Neuronal stem cell (in vitro differentiated cells): ENCODE data around the gene NXPH4.
A peak's percentile ranks its signal among the peaks of the same experiment; 100 is the strongest.

Source experiments
- DNase-seq: peaks from one replicate; pipeline ENCODE4 v3.0.0-alpha.2; 2013; ENCODE audit warnings: low spot score
- H2AFZ ChIP-seq: one replicate; pipeline ENCODE4 v1.6.1; 2013; ENCODE audit warnings: mild to moderate bottlenecking, low read length, inconsistent platforms
- H2AK5ac ChIP-seq: 2 replicates; pipeline ENCODE4 v1.6.1; 2013; ENCODE audit warnings: low read depth, mild to moderate bottlenecking, inconsistent platforms, low read length, moderate library complexity, mixed read lengths
- H2BK120ac ChIP-seq: 2 replicates; pipeline ENCODE4 v1.6.1; 2013; ENCODE audit warnings: low read depth, mild to moderate bottlenecking, inconsistent platforms, low read length, moderate library complexity, mixed read lengths
- H2BK12ac ChIP-seq: one replicate; pipeline ENCODE4 v1.6.1; 2013; ENCODE audit warnings: low read length, inconsistent platforms
- H2BK15ac ChIP-seq: 2 replicates; pipeline ENCODE4 v1.6.1; 2013; ENCODE audit warnings: mild to moderate bottlenecking, low read length, inconsistent platforms, mixed read lengths
- H2BK5ac ChIP-seq: one replicate; pipeline ENCODE4 v1.6.1; 2013; ENCODE audit warnings: inconsistent platforms, mild to moderate bottlenecking, low read length, moderate library complexity
- H3K14ac ChIP-seq: one replicate; pipeline ENCODE4 v1.6.1; 2013; ENCODE audit warnings: low read length, inconsistent platforms
- H3K18ac ChIP-seq: 2 replicates; pipeline ENCODE4 v1.6.1; 2013; ENCODE audit warnings: low read length, inconsistent platforms
- H3K23ac ChIP-seq: 2 replicates; pipeline ENCODE4 v1.6.1; 2013; ENCODE audit warnings: low read depth, mild to moderate bottlenecking, mixed read lengths, low read length, inconsistent platforms; ENCODE audit not compliant: poor library complexity
- H3K27ac ChIP-seq: replicated peaks from 3 replicates; pipeline ENCODE4 v1.5.1; 2013; ENCODE audit warnings: low read length, inconsistent platforms
- H3K27me3 ChIP-seq, 3 experiments: 2 replicates each; pipeline ENCODE4 v1.6.1; 2013; ENCODE audit warnings: low read length in 3 of 3, mild to moderate bottlenecking in 2 of 3, inconsistent platforms in 1 of 3, low read depth in 1 of 3, mixed read lengths in 1 of 3, moderate library complexity in 1 of 3; ENCODE audit not compliant: control insufficient read depth in 3 of 3, insufficient read depth in 3 of 3
- H3K36me3 ChIP-seq, 2 donors: replicated peaks in 1 of 2; 2 replicates each; pipeline ENCODE4 v1.6.1; 2013; ENCODE audit warnings: low read length in 2 of 2; ENCODE audit not compliant: control insufficient read depth in 2 of 2, insufficient read depth in 2 of 2
- H3K4ac ChIP-seq: 2 replicates; pipeline ENCODE4 v1.6.1; 2013; ENCODE audit warnings: inconsistent platforms, mild to moderate bottlenecking, low read length, moderate library complexity
- H3K4me1 ChIP-seq, 2 donors: 1 replicate in 1 of 2; 2 replicates in 1 of 2; pipeline ENCODE4 v1.6.1; 2013; ENCODE audit warnings: low read length in 2 of 2, low read depth in 1 of 2; ENCODE audit not compliant: control insufficient read depth in 2 of 2, insufficient read depth in 1 of 2
- H3K4me2 ChIP-seq: one replicate; pipeline ENCODE4 v1.6.1; 2013; ENCODE audit warnings: mild to moderate bottlenecking, low read length, inconsistent platforms; ENCODE audit not compliant: insufficient read depth, poor library complexity, severe bottlenecking
- H3K4me3 ChIP-seq, 2 donors: 2 replicates each; pipeline ENCODE4 v1.5.1; 2013; ENCODE audit warnings: low read length in 2 of 2, mild to moderate bottlenecking in 2 of 2, inconsistent platforms in 1 of 2, moderate library complexity in 1 of 2
- H3K79me1 ChIP-seq: one replicate; pipeline ENCODE4 v1.6.1; 2013; ENCODE audit warnings: low read depth, mild to moderate bottlenecking, inconsistent platforms, low read length, moderate library complexity
- H3K9ac ChIP-seq: one replicate; pipeline ENCODE4 v1.6.1; 2013; ENCODE audit warnings: mild to moderate bottlenecking, low read depth, low read length, inconsistent platforms; ENCODE audit not compliant: poor library complexity
- H3K9me3 ChIP-seq, 2 donors: replicated peaks in 1 of 2; 2 replicates each; pipeline versions ENCODE3 to v1.6.1; 2013; ENCODE audit warnings: low read length in 2 of 2, mild to moderate bottlenecking in 2 of 2, inconsistent platforms in 1 of 2, low read depth in 1 of 2, mixed read lengths in 1 of 2, moderate library complexity in 1 of 2; ENCODE audit not compliant: control insufficient read depth in 2 of 2, insufficient read depth in 1 of 2
- H4K8ac ChIP-seq: one replicate; pipeline ENCODE4 v1.6.1; 2013; ENCODE audit warnings: low read depth, mild to moderate bottlenecking, inconsistent platforms, low read length, moderate library complexity
- H4K91ac ChIP-seq: one replicate; pipeline ENCODE4 v1.6.1; 2013; ENCODE audit warnings: low read length, low read depth, mild to moderate bottlenecking, inconsistent platforms; ENCODE audit not compliant: poor library complexity
- WGBS, 2 donors: extraction: QIAGEN DNeasy Blood & Tissue Kit; methylation state at CpG; one replicate each; pipeline ENCODE4 v1.1.7; 2013; ENCODE audit warnings: missing lambda C conversion rate in 2 of 2, mixed read lengths in 1 of 2; ENCODE audit not compliant: insufficient read length in 2 of 2, insufficient replicate concordance in 1 of 2; ENCODE audit errors: extremely low coverage in 2 of 2; 5-methylcytosine and 5-hydroxymethylcytosine counted together

The NXPH4 gene

GRCh38 chr12:57191410-57191809 lies 25.2 kb upstream of the NXPH4 start:
- peaks cover 90 to 100% of the 10 kb centered on the region in 2 donors for H3K36me3 ChIP-seq
- H3K4me3 ChIP-seq = peak overlapping the region in 1 of 2 donors; percentile 69
- H3K4me2 ChIP-seq = no peak overlapping the region
- peak overlapping the region; percentile 41 for H2BK12ac ChIP-seq
- H3K4me1 ChIP-seq = no peaks in the 10 kb centered on the region
- peak overlapping the region; percentile 93 for H3K23ac ChIP-seq
- no peak overlapping the region for H3K27ac ChIP-seq
- peaks cover 8% of the 10 kb centered on the region for H3K79me1 ChIP-seq
- H4K91ac ChIP-seq = no peak overlapping the region
- H2BK15ac ChIP-seq = no peak overlapping the region
- H3K9me3 ChIP-seq = peaks cover 0 to 8% of the 10 kb centered on the region in 2 donors
- no peak overlapping the region for H2AFZ ChIP-seq
- H2AK5ac ChIP-seq = no peak overlapping the region
- no peak for DNase-seq
- H3K9ac ChIP-seq = peak overlapping the region; percentile 81
- no peak overlapping the region for H2BK5ac ChIP-seq
- H3K14ac ChIP-seq = peak overlapping the region; percentile 94
- no peak overlapping the region for H2BK120ac ChIP-seq
- H4K8ac ChIP-seq = no peak overlapping the region
- no peak overlapping the region for H3K18ac ChIP-seq
- WGBS, 2 donors = 100% methylated on average over 2 of the region's 11 CpGs; no CpG with 5 or more reads in 1 of the 2 donors
- H3K27me3 ChIP-seq = no peaks in the 10 kb centered on the region
- H3K4ac ChIP-seq = no peak overlapping the region

- H3K18ac ChIP-seq = no peak overlapping the region
- no peak overlapping the region for H2AK5ac ChIP-seq
- peaks cover 0 to 8% of the 10 kb centered on the region in 2 donors for H3K9me3 ChIP-seq
- H2BK12ac ChIP-seq = no peak overlapping the region
- no peak overlapping the region for H2AFZ ChIP-seq
- no CpG with 5 or more reads among the region's 16 CpGs for WGBS, 2 donors
- no peak overlapping the region for H2BK120ac ChIP-seq
- H3K79me1 ChIP-seq = peaks cover 8% of the 10 kb centered on the region
- H3K27me3 ChIP-seq = no peaks in the 10 kb centered on the region
- DNase-seq = no peak
- no peaks in the 10 kb centered on the region for H3K4me1 ChIP-seq
- H3K4me3 ChIP-seq = no peak overlapping the region
- no peak overlapping the region for H3K27ac ChIP-seq
- H3K14ac ChIP-seq = no peak overlapping the region
- peak overlapping the region; percentile 53 for H2BK5ac ChIP-seq
- H3K4ac ChIP-seq = no peak overlapping the region
- H4K8ac ChIP-seq = no peak overlapping the region
- H4K91ac ChIP-seq = no peak overlapping the region
- H3K36me3 ChIP-seq = peaks cover 91 to 100% of the 10 kb centered on the region in 2 donors
- H3K9ac ChIP-seq = no peak overlapping the region
- no peak overlapping the region for H2BK15ac ChIP-seq
- no peak overlapping the region for H3K23ac ChIP-seq
- H3K4me2 ChIP-seq = no peak overlapping the region
Measured at GRCh38 chr12:57192920-57193319, 23.7 kb upstream of the NXPH4 start.

DNA sequence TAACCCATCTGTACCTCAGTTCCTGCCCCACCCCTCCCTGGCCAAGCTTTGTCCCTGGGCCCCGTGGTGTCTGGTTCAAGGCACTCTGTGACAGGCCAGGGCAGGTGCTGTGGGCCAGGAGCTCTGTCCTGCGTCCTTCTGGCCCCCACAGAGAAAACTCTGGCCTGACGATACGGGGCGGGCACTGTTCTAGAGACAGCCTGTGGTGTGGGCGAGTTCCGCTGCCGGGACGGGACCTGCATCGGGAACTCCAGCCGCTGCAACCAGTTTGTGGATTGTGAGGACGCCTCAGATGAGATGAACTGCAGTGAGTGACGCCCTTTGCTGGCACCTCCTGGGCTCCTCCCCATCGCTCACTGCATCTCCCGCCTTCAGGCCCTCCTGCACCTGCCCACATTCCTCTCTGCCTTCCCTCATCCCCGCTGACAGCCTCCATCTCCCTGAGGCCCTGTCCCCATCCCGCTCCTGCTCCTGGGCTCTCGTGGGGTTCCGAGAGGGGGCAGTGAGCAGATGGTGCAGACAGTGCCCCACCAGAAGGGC lies 22.8 kb upstream of the NXPH4 start:
- Histone ChIP-seq H2BK5ac (peak overlapping the region; percentile 53), H3K4me1 (no peaks in the 10 kb centered on the region), H3K4me3 (no peak overlapping the region), H3K4me2 (no peak overlapping the region), H3K18ac (no peak overlapping the region), H3K4ac (no peak overlapping the region), H4K91ac (no peak overlapping the region), H3K9ac (no peak overlapping the region), H3K36me3 (peaks cover 95 to 100% of the 10 kb centered on the region in 2 donors), H3K79me1 (peaks cover 10% of the 10 kb centered on the region), H2AFZ (no peak overlapping the region), H3K23ac (peak overlapping the region; percentile 55), H3K14ac (no peak overlapping the region), H4K8ac (no peak overlapping the region), H3K27ac (no peak overlapping the region), H2AK5ac (no peak overlapping the region), H3K9me3 (peaks cover 0 to 8% of the 10 kb centered on the region in 2 donors), H2BK120ac (no peak overlapping the region), H3K27me3 (no peaks in the 10 kb centered on the region), H2BK15ac (no peak overlapping the region), H2BK12ac (no peak overlapping the region)
- no peak for DNase-seq
- no CpG with 5 or more reads among the region's 19 CpGs for WGBS, 2 donors

DNA sequence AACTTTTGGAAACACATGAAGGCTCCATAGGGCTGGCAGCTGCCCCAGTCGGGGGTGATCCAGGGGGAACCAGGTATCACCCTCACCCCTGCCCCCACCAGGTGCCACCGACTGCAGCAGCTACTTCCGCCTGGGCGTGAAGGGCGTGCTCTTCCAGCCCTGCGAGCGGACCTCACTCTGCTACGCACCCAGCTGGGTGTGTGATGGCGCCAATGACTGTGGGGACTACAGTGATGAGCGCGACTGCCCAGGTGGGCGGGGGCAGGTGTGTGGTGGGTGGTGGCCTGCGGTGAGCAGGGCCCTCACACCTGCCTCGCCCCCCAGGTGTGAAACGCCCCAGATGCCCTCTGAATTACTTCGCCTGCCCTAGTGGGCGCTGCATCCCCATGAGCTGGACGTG lies 22.3 kb upstream of the NXPH4 start:
- Histone ChIP-seq H2BK12ac (no peak overlapping the region), H3K23ac (peak overlapping the region; percentile 43), H2AK5ac (no peak overlapping the region), H3K18ac (no peak overlapping the region), H3K4ac (no peak overlapping the region), H2AFZ (no peak overlapping the region), H4K91ac (no peak overlapping the region), H3K27me3 (no peaks in the 10 kb centered on the region), H3K4me3 (peak overlapping the region in 1 of 2 donors; percentile 24), H3K9me3 (peaks cover 0 to 8% of the 10 kb centered on the region in 2 donors), H4K8ac (peak overlapping the region; percentile 3), H2BK120ac (no peak overlapping the region), H3K9ac (no peak overlapping the region), H2BK15ac (no peak overlapping the region), H3K4me2 (no peak overlapping the region), H3K27ac (no peak overlapping the region), H3K36me3 (peaks cover 96 to 100% of the 10 kb centered on the region in 2 donors), H3K79me1 (peaks cover 10% of the 10 kb centered on the region), H3K4me1 (no peaks in the 10 kb centered on the region), H2BK5ac (no peak overlapping the region), H3K14ac (no peak overlapping the region)
- WGBS, 2 donors = no CpG with 5 or more reads among the region's 18 CpGs
- no peak for DNase-seq
